Measurements from ENCODE around the gene CACNA2D3. TPM values are rescaled to one million over a fixed set of nuclear protein-coding genes. Genes with fewer than 3 reads are reported as not detected.

Gene CACNA2D3
- total and polyA plus RNA-seq, 2 experiments from 2014 or later, result 0.30 to 0.43 TPM

GRCh38 chr3:55089211-55089610 is 966.9 kb downstream of the CACNA2D3 start:
- Histone ChIP-seq H3F3A (ENCODE audit: insufficient read depth) (no peaks in the 10 kb centered on the region), H3K27me3 (replicated peaks; ENCODE audit: insufficient read depth) (no peaks in the 10 kb centered on the region), H3K27ac (no peak overlapping the region), H3K36me3 (ENCODE audit: low read depth) (no peaks in the 10 kb centered on the region), H3K4me3 (no peak overlapping the region), H2AFZ (no peak overlapping the region), H4K20me1 (ENCODE audit: insufficient read depth) (no peaks in the 10 kb centered on the region), H3K9me2 (ENCODE audit: insufficient read depth) (no peaks in the 10 kb centered on the region), H3K9ac (no peak overlapping the region), H3K4me2 (ENCODE audit: unreplicated experiment) (no peak overlapping the region), H3K4me1 (ENCODE audit: insufficient read depth) (no peaks in the 10 kb centered on the region), H3K79me2 (ENCODE audit: insufficient read depth) (no peaks in the 10 kb centered on the region), H3K9me3 (ENCODE audit: low read depth) (no peaks in the 10 kb centered on the region)
- DNase-seq, result peak; percentile 8
- TF ChIP-seq EZH2 (IDR thresholded peaks at IDR 0.05; ENCODE audit: insufficient read depth, poor library complexity, severe bottlenecking), result no peak
- TF ChIP-seq EZH2phosphoT487 (IDR thresholded peaks at IDR 0.05; ENCODE audit: insufficient read depth, low read depth), result no peak
- WGBS, 2 experiments (ENCODE audit: low coverage in 1 of 2, low lambda C conversion rate in 2 of 2, missing lambda C conversion rate in 2 of 2), result 71% methylated on average over 5 of the region's 5 CpGs
- in situ Hi-C loops (cut with MboI), result no loop called here

GRCh38 chr3:55090291-55090690 is 967.9 kb downstream of the CACNA2D3 start:
- Histone ChIP-seq H3K9ac (no peak overlapping the region), H3K79me2 (ENCODE audit: insufficient read depth) (no peaks in the 10 kb centered on the region), H3K36me3 (ENCODE audit: low read depth) (no peaks in the 10 kb centered on the region), H3K4me3 (no peak overlapping the region), H3K4me2 (ENCODE audit: unreplicated experiment) (no peak overlapping the region), H3K9me3 (ENCODE audit: low read depth) (no peaks in the 10 kb centered on the region), H3F3A (ENCODE audit: insufficient read depth) (no peaks in the 10 kb centered on the region), H3K4me1 (ENCODE audit: insufficient read depth) (no peaks in the 10 kb centered on the region), H4K20me1 (ENCODE audit: insufficient read depth) (no peaks in the 10 kb centered on the region), H2AFZ (no peak overlapping the region), H3K27me3 (replicated peaks; ENCODE audit: insufficient read depth) (no peaks in the 10 kb centered on the region), H3K9me2 (ENCODE audit: insufficient read depth) (no peaks in the 10 kb centered on the region), H3K27ac (no peak overlapping the region)
- TF ChIP-seq EZH2phosphoT487 (IDR thresholded peaks at IDR 0.05; ENCODE audit: insufficient read depth, low read depth) (no peak), EZH2 (IDR thresholded peaks at IDR 0.05; ENCODE audit: insufficient read depth, poor library complexity, severe bottlenecking) (no peak)
- WGBS, 2 experiments (ENCODE audit: low coverage in 1 of 2, low lambda C conversion rate in 2 of 2, missing lambda C conversion rate in 2 of 2), result 57 to 64% methylated on average over 5 of the region's 5 CpGs
- in situ Hi-C loops (cut with MboI), result no loop called here
- no peak for DNase-seq

- Histone ChIP-seq H3K4me2 (ENCODE audit: unreplicated experiment) (no peak overlapping the region), H3K27me3 (replicated peaks; ENCODE audit: insufficient read depth) (no peaks in the 10 kb centered on the region), H3K9me3 (ENCODE audit: low read depth) (no peaks in the 10 kb centered on the region), H3K27ac (no peak overlapping the region), H3K4me3 (no peak overlapping the region), H3K36me3 (ENCODE audit: low read depth) (no peaks in the 10 kb centered on the region), H4K20me1 (ENCODE audit: insufficient read depth) (no peaks in the 10 kb centered on the region), H3K4me1 (ENCODE audit: insufficient read depth) (no peaks in the 10 kb centered on the region), H2AFZ (no peak overlapping the region), H3K79me2 (ENCODE audit: insufficient read depth) (no peaks in the 10 kb centered on the region), H3F3A (ENCODE audit: insufficient read depth) (no peaks in the 10 kb centered on the region), H3K9ac (no peak overlapping the region), H3K9me2 (ENCODE audit: insufficient read depth) (no peaks in the 10 kb centered on the region)
- no peak for TF ChIP-seq EZH2phosphoT487 (IDR thresholded peaks at IDR 0.05; ENCODE audit: insufficient read depth, low read depth)
- no peak for TF ChIP-seq EZH2 (IDR thresholded peaks at IDR 0.05; ENCODE audit: insufficient read depth, poor library complexity, severe bottlenecking)
- 89 to 91% methylated on average over 5 of the region's 5 CpGs for WGBS, 2 experiments (ENCODE audit: low coverage in 1 of 2, low lambda C conversion rate in 2 of 2, missing lambda C conversion rate in 2 of 2)
- in situ Hi-C loops (cut with MboI), result no loop called here
- DNase-seq, result no peak
Measured at GRCh38 chr3:55090746-55091145, 968.4 kb downstream of the CACNA2D3 start.

- Histone ChIP-seq H3K79me2 (ENCODE audit: insufficient read depth) (no peaks in the 10 kb centered on the region), H2AFZ (no peak overlapping the region), H3K27me3 (replicated peaks; ENCODE audit: insufficient read depth) (no peaks in the 10 kb centered on the region), H3K4me2 (ENCODE audit: unreplicated experiment) (no peak overlapping the region), H3F3A (ENCODE audit: insufficient read depth) (no peaks in the 10 kb centered on the region), H3K4me1 (ENCODE audit: insufficient read depth) (no peaks in the 10 kb centered on the region), H4K20me1 (ENCODE audit: insufficient read depth) (no peaks in the 10 kb centered on the region), H3K9ac (no peak overlapping the region), H3K4me3 (no peak overlapping the region), H3K36me3 (ENCODE audit: low read depth) (no peaks in the 10 kb centered on the region), H3K9me3 (ENCODE audit: low read depth) (no peaks in the 10 kb centered on the region), H3K27ac (no peak overlapping the region), H3K9me2 (ENCODE audit: insufficient read depth) (no peaks in the 10 kb centered on the region)
- in situ Hi-C loops (cut with MboI), result no loop called here
- 83% methylated on average over 6 to 7 of the region's 7 CpGs for WGBS, 2 experiments (ENCODE audit: low coverage in 1 of 2, low lambda C conversion rate in 2 of 2, missing lambda C conversion rate in 2 of 2)
- TF ChIP-seq EZH2 (IDR thresholded peaks at IDR 0.05; ENCODE audit: insufficient read depth, poor library complexity, severe bottlenecking), result no peak
- no peak for TF ChIP-seq EZH2phosphoT487 (IDR thresholded peaks at IDR 0.05; ENCODE audit: insufficient read depth, low read depth)
- peak; percentile 8 for DNase-seq
Measured at GRCh38 chr3:55091381-55092225, 969.3 kb downstream of the CACNA2D3 start.
